Activated B cell treated with CpG ODN at 0.5 μM for 24 hours (primary cell): ENCODE results near the gene RERE. TPM values are rescaled to one million over a fixed set of nuclear protein-coding genes. Genes with fewer than 3 reads are reported as not detected.
A peak's percentile ranks its signal among the peaks of the same experiment; 100 is the strongest.

Source experiments
- ATAC-seq: fragments of 200-7000 bp; cut with Tn5 transposase; one replicate; pipeline ENCODE4 v1.10.0; 2021; ENCODE audit warnings: low read depth, mild to moderate bottlenecking, moderate library complexity
- CTCF ChIA-PET: fragments of 350-600 bp; sonication (Branson Sonifier 250); formaldehyde crosslinking; loops from one replicate; lab custom pipeline; 2021; ENCODE audit warnings: antibody characterized with exemption; lab: Charles Lee
- POLR2A ChIA-PET: fragments of 350-600 bp; sonication (Branson Sonifier 250); formaldehyde crosslinking; loops from one replicate; lab custom pipeline; 2021; ENCODE audit warnings: antibody characterized with exemption; lab: Charles Lee
- DNase-seq: peaks from one replicate; pipeline ENCODE4 v3.0.0; 2022
- H3K27ac Mint-ChIP-seq: one replicate; pipeline ENCODE4 v1.8.0; 2020; ENCODE audit warnings: mixed read lengths
- H3K27me3 Mint-ChIP-seq: one replicate; pipeline ENCODE4 v1.8.0; 2021; ENCODE audit warnings: mixed read lengths
- H3K36me3 Mint-ChIP-seq: one replicate; pipeline ENCODE4 v1.8.0; 2021; ENCODE audit warnings: low read depth, mixed read lengths
- H3K4me1 Mint-ChIP-seq: one replicate; pipeline ENCODE4 v1.8.0; 2021; ENCODE audit warnings: mixed read lengths
- H3K4me3 Mint-ChIP-seq: one replicate; pipeline ENCODE4 v1.8.0; 2020; ENCODE audit warnings: mild to moderate bottlenecking, mixed read lengths
- H3K9me3 Mint-ChIP-seq: one replicate; pipeline ENCODE4 v1.8.0; 2020; ENCODE audit warnings: mixed read lengths
- intact Hi-C: fragments of 100-400 bp; cut with micrococcal nuclease; formaldehyde crosslinking; loops from one replicate; pipeline ENCODE4 v1.15.1; 2024
- total RNA-seq: library from RNA; stranded (reverse); gene quantifications from 2 replicates; pipeline ENCODE4 v1.2.3, GENCODE V29; 2022
- TF ChIP-seq, protein P1 (sequence below): fragments of 200-600 bp; IDR thresholded peaks from one replicate; pipeline ENCODE4 v1.8.0; 2022; ENCODE audit warnings: antibody characterized with exemption, mild to moderate bottlenecking

The RERE gene
- total RNA-seq, 1 donor from 2014 or later: 98.8 TPM

DNA sequence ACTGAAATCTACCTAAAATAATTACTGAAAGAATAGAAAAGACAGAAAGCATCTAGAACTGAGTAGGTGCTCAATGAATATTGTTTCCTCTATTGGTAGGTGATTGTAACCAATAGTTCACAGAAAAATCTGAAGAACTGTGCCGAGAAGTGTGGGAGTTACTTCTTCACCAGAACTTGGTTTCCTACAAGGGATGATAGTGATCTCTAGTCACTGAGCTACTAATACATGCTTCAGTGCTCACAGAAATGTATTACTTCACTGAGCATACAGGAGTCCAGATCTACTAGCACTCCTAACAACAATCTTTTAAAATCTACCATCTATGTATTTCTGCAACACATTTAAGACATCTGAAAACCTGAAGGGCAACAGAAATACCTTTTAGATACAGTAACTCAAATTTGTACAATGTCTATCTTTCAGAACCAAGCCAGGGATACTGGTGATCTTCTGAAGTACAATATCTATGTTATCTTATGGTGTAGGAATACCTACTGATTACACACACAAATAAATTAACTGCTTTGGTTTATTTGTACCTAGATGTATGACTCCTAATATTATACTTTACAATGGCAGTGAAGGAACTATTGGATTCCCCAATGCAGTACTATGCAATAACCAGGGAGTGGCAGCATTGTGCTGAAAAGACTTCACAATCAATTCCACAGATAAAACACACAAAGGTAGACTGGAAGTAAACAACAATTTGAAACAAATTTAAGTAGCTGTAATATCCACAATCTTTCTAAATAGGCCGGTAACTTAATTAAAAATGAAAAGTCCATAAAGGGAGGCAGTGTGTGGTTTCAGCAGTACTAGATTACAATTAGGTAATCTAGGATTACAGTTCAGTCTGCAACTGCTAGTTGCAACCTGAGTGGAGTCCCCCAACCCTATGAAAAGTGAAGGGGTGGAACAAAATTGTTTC lies 256.6 kb downstream of the RERE start:
- ChIA-PET CTCF (interaction anchor here (0.6 to 10.6 kb wide), 29 partner anchors 9 to 299 kb away, joined by 3 to 180 read pairs (median 4); no protein-coding TSS in a partner anchor), POLR2A (interaction anchor here (0.6 to 2.4 kb wide), 5 partner anchors 44 to 288 kb away, joined by 3 to 6 read pairs (median 3); no protein-coding TSS in a partner anchor)
- Mint-ChIP-seq H3K36me3 (peaks cover 12% of the 10 kb centered on the region), H3K27ac (peak overlapping the region; percentile 54), H3K9me3 (no peaks in the 10 kb centered on the region), H3K27me3 (no peaks in the 10 kb centered on the region), H3K4me3 (peak overlapping the region; percentile 7), H3K4me1 (peaks cover 40% of the 10 kb centered on the region)
- ATAC-seq (peak; percentile 89), DNase-seq (no peak)
- intact Hi-C loops: loop anchor here (1.0 to 5.0 kb wide), 5 partner anchors 44 to 288 kb away; no protein-coding TSS in a partner anchor
- TF ChIP-seq, protein P1, sequence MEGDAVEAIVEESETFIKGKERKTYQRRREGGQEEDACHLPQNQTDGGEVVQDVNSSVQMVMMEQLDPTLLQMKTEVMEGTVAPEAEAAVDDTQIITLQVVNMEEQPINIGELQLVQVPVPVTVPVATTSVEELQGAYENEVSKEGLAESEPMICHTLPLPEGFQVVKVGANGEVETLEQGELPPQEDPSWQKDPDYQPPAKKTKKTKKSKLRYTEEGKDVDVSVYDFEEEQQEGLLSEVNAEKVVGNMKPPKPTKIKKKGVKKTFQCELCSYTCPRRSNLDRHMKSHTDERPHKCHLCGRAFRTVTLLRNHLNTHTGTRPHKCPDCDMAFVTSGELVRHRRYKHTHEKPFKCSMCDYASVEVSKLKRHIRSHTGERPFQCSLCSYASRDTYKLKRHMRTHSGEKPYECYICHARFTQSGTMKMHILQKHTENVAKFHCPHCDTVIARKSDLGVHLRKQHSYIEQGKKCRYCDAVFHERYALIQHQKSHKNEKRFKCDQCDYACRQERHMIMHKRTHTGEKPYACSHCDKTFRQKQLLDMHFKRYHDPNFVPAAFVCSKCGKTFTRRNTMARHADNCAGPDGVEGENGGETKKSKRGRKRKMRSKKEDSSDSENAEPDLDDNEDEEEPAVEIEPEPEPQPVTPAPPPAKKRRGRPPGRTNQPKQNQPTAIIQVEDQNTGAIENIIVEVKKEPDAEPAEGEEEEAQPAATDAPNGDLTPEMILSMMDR: peak; percentile 65

DNA sequence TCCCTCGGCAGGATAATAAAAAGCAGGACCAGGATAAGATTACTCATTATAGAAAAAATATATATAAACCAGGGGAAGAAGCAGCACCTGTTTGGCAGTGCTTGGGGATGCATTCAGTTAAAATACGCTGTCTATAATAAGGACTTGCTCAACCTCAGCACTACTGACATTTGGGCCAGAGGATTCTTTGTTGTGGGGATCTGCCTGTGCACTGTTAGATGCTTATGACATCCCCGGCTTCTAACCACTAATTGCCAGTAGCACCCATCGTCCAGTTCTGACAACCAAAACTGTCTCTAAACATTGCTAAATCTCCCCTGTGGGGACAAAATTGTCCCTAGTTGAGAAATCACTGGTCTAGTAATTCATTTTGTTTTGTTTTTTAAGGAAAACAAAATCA lies 257.4 kb downstream of the RERE start:
- no peak for DNase-seq
- no peak for ATAC-seq
- Mint-ChIP-seq H3K4me3 (no peak overlapping the region), H3K9me3 (no peaks in the 10 kb centered on the region), H3K27me3 (no peaks in the 10 kb centered on the region), H3K4me1 (peaks cover 40% of the 10 kb centered on the region), H3K36me3 (peaks cover 17% of the 10 kb centered on the region), H3K27ac (peak overlapping the region; percentile 53)
- intact Hi-C loops: loop anchor here (2.0 to 5.0 kb wide), 2 partner anchors 45 to 67 kb away; no protein-coding TSS in a partner anchor
- TF ChIP-seq, protein P1: no peak
- POLR2A ChIA-PET: interaction anchor here (0.6 to 2.4 kb wide), 3 partner anchors 70 to 289 kb away, joined by 3 to 6 read pairs (median 5); no protein-coding TSS in a partner anchor
- CTCF ChIA-PET: interaction anchor here (0.6 to 10.6 kb wide), 10 partner anchors 68 to 289 kb away, joined by 3 to 180 read pairs (median 12); no protein-coding TSS in a partner anchor

DNA sequence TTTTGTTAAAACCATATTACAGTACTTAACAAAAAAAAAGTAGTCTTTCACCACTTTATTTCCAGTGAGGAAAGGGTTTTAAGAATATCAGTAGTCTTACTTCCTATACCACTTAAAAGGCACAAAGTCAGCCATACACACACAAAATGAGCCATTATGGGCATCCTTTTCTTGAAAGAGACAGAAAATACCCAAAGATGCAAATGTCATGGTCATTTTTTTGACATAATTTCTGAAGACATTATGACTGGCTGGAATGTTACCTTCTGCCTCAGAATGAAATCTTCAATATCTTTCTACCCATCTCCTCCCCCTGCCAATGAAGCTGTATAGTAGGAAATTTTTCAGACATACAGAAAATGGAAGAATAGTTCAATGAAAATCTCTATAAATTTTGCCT lies 261.9 kb downstream of the RERE start:
- H3K36me3 Mint-ChIP-seq: peaks cover 42% of the 10 kb centered on the region
- intact Hi-C loops: no loop called here
- DNase-seq (no peak), ATAC-seq (no peak)
- H3K27ac Mint-ChIP-seq: no peak overlapping the region
- H3K4me1 Mint-ChIP-seq: peaks cover 3% of the 10 kb centered on the region
- H3K27me3 Mint-ChIP-seq: no peaks in the 10 kb centered on the region
- ChIA-PET POLR2A (interaction anchor here (0.6 to 1.1 kb wide), 3 partner anchors 16 to 262 kb away, joined by 3 to 4 read pairs (median 4); partner anchors contain the start of gene RERE), CTCF (interaction anchor here (0.9 to 1.7 kb wide), 6 partner anchors 77 to 293 kb away, joined by 3 to 8 read pairs (median 4); no protein-coding TSS in a partner anchor)
- TF ChIP-seq, protein P1: no peak
- H3K4me3 Mint-ChIP-seq: no peak overlapping the region
- no peaks in the 10 kb centered on the region for H3K9me3 Mint-ChIP-seq

DNA sequence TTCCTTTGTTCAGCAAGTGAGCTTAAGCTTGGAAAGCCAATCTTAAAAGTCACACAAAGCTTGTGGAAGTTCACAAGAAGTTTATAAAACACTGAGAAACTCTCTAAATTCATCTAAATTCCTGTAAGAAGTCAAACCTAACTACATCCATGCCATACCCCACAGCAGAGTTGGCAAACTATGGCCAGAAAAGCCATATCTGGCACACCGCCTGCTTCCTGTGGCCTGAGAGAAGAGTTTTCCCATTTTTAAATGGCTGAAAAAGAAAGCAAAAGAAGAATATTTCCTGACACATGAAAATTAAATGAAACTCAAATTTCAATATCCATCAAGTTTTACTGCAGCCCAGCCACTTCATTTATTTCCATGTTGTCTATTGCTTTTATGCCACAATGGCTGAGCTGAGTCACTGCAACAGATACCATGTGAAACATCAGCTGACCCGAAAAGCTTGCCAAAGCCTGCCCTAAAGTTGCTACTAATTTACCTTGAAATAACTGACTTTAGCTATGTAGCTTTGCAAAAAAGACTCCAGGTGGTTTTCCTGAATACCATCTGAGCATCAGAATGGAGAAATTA lies 262.4 kb downstream of the RERE start:
- H3K4me1 Mint-ChIP-seq: no peaks in the 10 kb centered on the region
- intact Hi-C loops: no loop called here
- H3K36me3 Mint-ChIP-seq: peaks cover 44% of the 10 kb centered on the region
- ChIA-PET POLR2A (interaction anchor here (0.7 to 1.1 kb wide), 5 partner anchors 8 to 681 kb away, joined by 3 to 6 read pairs (median 3); no protein-coding TSS in a partner anchor), CTCF (interaction anchor here (0.9 to 1.7 kb wide), 6 partner anchors 76 to 294 kb away, joined by 3 to 8 read pairs (median 4); no protein-coding TSS in a partner anchor)
- ATAC-seq (no peak), DNase-seq (no peak)
- H3K27me3 Mint-ChIP-seq: no peaks in the 10 kb centered on the region
- H3K9me3 Mint-ChIP-seq: no peaks in the 10 kb centered on the region
- TF ChIP-seq, protein P1: no peak
- H3K27ac Mint-ChIP-seq: peak overlapping the region; percentile 30
- no peak overlapping the region for H3K4me3 Mint-ChIP-seq
